Epithelial cell of proximal tubule (primary cell): ENCODE results near the gene TMEM203. TPM values are rescaled to one million over a fixed set of nuclear protein-coding genes. Genes with fewer than 3 reads are reported as not detected.

ENCODE experiments used
- DNase-seq: peaks from one replicate; pipeline ENCODE4 v3.0.0-alpha.2; 2011; ENCODE audit warnings: low read depth
- H3K4me3 ChIP-seq: 2 replicates; pipeline ENCODE4 v1.5.1; 2011; ENCODE audit warnings: low read depth, mild to moderate bottlenecking, low read length
- CTCF ChIP-seq: conservative IDR thresholded peaks from 2 replicates; pipeline ENCODE4 v1.5.1; 2012; ENCODE audit warnings: low read depth, mild to moderate bottlenecking, low read length
- total RNA-seq: library from RNA; depleted of rRNA; stranded (reverse); fragments of >200 nt; gene quantifications from 2 replicates; pipeline ENCODE4 v1.2.3, GENCODE V29; 2015

Gene TMEM203
- total RNA-seq, 1 donor from 2014 or later = 39.4 TPM

GRCh38 chr9:137189297-137190295, 15.9 kb downstream of the TMEM203 start:
- no peak for TF ChIP-seq CTCF
- peak overlapping the region; percentile 97 for H3K4me3 ChIP-seq
- DNase-seq = no peak

GRCh38 chr9:137188490-137189296, 16.8 kb downstream of the TMEM203 start, which contains the start of the genes ANAPC2 and SSNA1:
TSS of gene ANAPC2 (minus strand) at chr9:137188560. CDS start at chr9:137188532, 28 bp downstream.
TSS of gene SSNA1 (plus strand) at chr9:137188676. CDS start at chr9:137188727, 51 bp downstream.
- peak; percentile 56 for TF ChIP-seq CTCF
- DNase-seq = peak; percentile 54
- H3K4me3 ChIP-seq = peak within 1 kb of the TSS; percentile 97

GRCh38 chr9:137188086-137188489, 17.4 kb downstream of the TMEM203 start:
- H3K4me3 ChIP-seq = peak overlapping the region; percentile 97
- no peak for DNase-seq
- no peak for TF ChIP-seq CTCF

- peak overlapping the region; percentile 97 for H3K4me3 ChIP-seq
These were observed 18.1 kb downstream of the TMEM203 start for GRCh38 chr9:137187386-137187785.

GRCh38 chr9:137186385-137186784, 19.1 kb downstream of the TMEM203 start:
- DNase-seq = no peak
- TF ChIP-seq CTCF = no peak
- no peak overlapping the region for H3K4me3 ChIP-seq

More at GRCh38 chr9:137187386-137187785, 18.1 kb downstream of the TMEM203 start:
- DNase-seq = no peak
- no peak for TF ChIP-seq CTCF

GRCh38 chr9:137185921-137186320, 19.5 kb downstream of the TMEM203 start:
- no peak for DNase-seq
- no peak for TF ChIP-seq CTCF
- no peak overlapping the region for H3K4me3 ChIP-seq
